GM12891 (cell line): ENCODE measurements around the gene JPH2.

Experiments used
- DNase-seq: peaks from one replicate; pipeline ENCODE4 v3.0.0; 2011; ENCODE audit warnings: low spot score; ENCODE audit not compliant: insufficient read length
- FAIRE-seq: peaks from 2 replicates; lab custom pipeline; 2011; peaks lifted over from hg19 to GRCh38; lab: Jason Lieb, UNC
- PAX5 ChIP-seq: IDR thresholded peaks from 2 replicates; pipeline ENCODE4 v1.6.1; 2011; ENCODE audit warnings: low read length, moderate library complexity, mild to moderate bottlenecking; ENCODE audit not compliant: insufficient read depth, severe bottlenecking
- POLR2A ChIP-seq: IDR thresholded peaks from 2 replicates; pipeline ENCODE4 v1.6.1; 2011; ENCODE audit warnings: low read depth, low read length, control low read depth
- POLR2AphosphoS5 ChIP-seq: IDR thresholded peaks from 2 replicates; pipeline ENCODE4 v1.6.1; 2011; ENCODE audit warnings: low read depth, low read length, control low read depth
- POU2F2 ChIP-seq: IDR thresholded peaks from 2 replicates; pipeline ENCODE4 v1.6.1; 2011; ENCODE audit warnings: low read depth, mild to moderate bottlenecking, control low read depth, low read length, moderate library complexity
- SPI1 ChIP-seq: IDR thresholded peaks from 2 replicates; pipeline ENCODE4 v1.6.1; 2011; ENCODE audit warnings: low read depth, low read length, control low read depth
- TAF1 ChIP-seq: IDR thresholded peaks from 2 replicates; pipeline ENCODE4 v1.6.1; 2011; ENCODE audit warnings: low read depth, low read length, control low read depth

JPH2 gene

DNA sequence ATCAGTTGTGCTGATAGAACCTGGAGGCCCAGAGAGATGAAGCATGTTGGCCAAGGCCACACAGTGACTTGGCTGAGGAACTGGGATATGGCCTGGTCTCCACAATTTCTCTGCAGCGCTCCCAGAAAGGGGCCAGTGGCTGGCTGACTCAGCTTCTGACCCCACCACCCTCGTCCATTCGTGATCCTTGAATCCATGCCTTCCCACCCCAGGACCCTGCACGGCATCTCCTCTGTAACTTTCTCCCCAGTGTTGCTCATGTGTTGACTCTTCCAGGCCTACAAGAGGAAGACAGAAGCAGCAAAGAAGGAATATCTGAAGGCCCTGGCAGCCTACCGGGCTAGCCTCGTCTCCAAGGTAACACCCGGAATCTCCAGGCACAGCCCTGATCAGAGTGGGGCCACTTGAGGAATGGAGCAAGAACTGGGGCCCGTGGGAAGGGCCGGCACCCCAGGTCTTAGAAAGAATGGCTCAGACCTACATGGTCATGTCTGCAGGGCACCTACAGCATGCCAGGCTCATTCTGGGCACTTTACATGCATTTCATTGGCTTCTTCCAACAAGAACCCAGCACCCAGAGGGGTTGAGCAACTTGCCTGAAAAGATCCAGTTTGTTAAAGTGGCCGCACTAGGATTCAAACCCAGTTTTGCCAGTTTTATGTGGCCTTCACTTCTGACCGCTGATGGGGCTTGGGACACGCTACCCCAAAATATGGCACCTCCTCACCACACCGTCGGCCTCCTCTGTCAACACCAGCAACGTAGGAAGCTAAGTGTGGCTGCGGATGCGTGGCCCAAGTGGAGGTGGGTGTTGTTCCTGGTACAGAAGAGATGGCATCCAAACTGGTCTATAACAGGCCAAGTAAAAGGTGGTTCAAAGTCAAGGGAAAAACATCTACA lies 122.2 kb downstream of the JPH2 start:
- no peak for DNase-seq
- TF ChIP-seq SPI1 (no peak), POU2F2 (no peak), POLR2AphosphoS5 (no peak), PAX5 (no peak), TAF1 (no peak), POLR2A (no peak)
- FAIRE-seq, result no peak
